IPS DF 4.7 (cell line): ENCODE measurements around the gene ZDBF2.
"Not testable (repeated sequence)": the region's sequence is repeated elsewhere in the genome, so short reads cannot be mapped to it uniquely, and the experiment has no call there.

ENCODE experiments used
- DNase-seq: peaks from one replicate; pipeline ENCODE4 v3.0.0-alpha.2; 2013; ENCODE audit warnings: low spot score; ENCODE audit errors: extremely low read depth

ZDBF2 gene

GRCh38 chr2:206259376-206260187, 14.9 kb upstream of the ZDBF2 start:
- DNase-seq, result no peak

GRCh38 chr2:206260188-206261012, 14.1 kb upstream of the ZDBF2 start:
- DNase-seq, result no peak

GRCh38 chr2:206263959-206264603, 10.4 kb upstream of the ZDBF2 start:
- no peak for DNase-seq

GRCh38 chr2:206266130-206267125, 8.0 kb upstream of the ZDBF2 start:
- DNase-seq, result no peak

- DNase-seq, result no peak
These were observed 6.9 kb upstream of the ZDBF2 start for GRCh38 chr2:206267567-206267966.

- no peak for DNase-seq
These were observed 3.4 kb upstream of the ZDBF2 start for GRCh38 chr2:206271065-206271464.

GRCh38 chr2:206273905-206274304, 558 bp upstream of the ZDBF2 start:
- DNase-seq, result no peak

- DNase-seq, result no peak
These were observed 1.0 kb downstream of the ZDBF2 start for GRCh38 chr2:206275312-206276055.

- no peak for DNase-seq
These were observed 1.9 kb downstream of the ZDBF2 start for GRCh38 chr2:206276169-206276942.

- DNase-seq, result no peak
These were observed 3.0 kb downstream of the ZDBF2 start for GRCh38 chr2:206277503-206277902.

GRCh38 chr2:206282746-206283145, 8.3 kb downstream of the ZDBF2 start:
- no peak for DNase-seq

- no peak for DNase-seq
These were observed 12.7 kb downstream of the ZDBF2 start for GRCh38 chr2:206287197-206287596.

- DNase-seq, result no peak
These were observed 14.9 kb downstream of the ZDBF2 start for GRCh38 chr2:206289391-206289790.

- no peak for DNase-seq
These were observed 21.7 kb downstream of the ZDBF2 start for GRCh38 chr2:206296128-206296527.

- DNase-seq, result not testable (repeated sequence)
These were observed 25.1 kb downstream of the ZDBF2 start for GRCh38 chr2:206299608-206300007.

GRCh38 chr2:206305523-206306245, 31.2 kb downstream of the ZDBF2 start:
- DNase-seq, result no peak

- no peak for DNase-seq
These were observed 36.6 kb downstream of the ZDBF2 start for GRCh38 chr2:206311026-206311425.

GRCh38 chr2:206316141-206316540, 41.7 kb downstream of the ZDBF2 start:
- DNase-seq, result no peak

- no peak for DNase-seq
These were observed 48.6 kb downstream of the ZDBF2 start for GRCh38 chr2:206323033-206323432.
